GM18508 (cell line): Measurements from ENCODE around the gene FSTL1.
"Not testable (repeated sequence)": the region's sequence is repeated elsewhere in the genome, so short reads cannot be mapped to it uniquely, and the experiment has no call there.

Experiments used
- ATAC-seq: cut with Tn5 transposase; IDR thresholded peaks from one replicate; pipeline ENCODE4 v1.9.1; 2021; ENCODE audit warnings: moderate number of reproducible peaks; ENCODE audit not compliant: insufficient read depth, unreplicated experiment

FSTL1 gene

GRCh38 chr3:120420360-120420759, 30.4 kb downstream of the FSTL1 start:
- no peak for ATAC-seq

GRCh38 chr3:120419797-120420196, 31.0 kb downstream of the FSTL1 start:
- no peak for ATAC-seq

- ATAC-seq = peak; percentile 52
Measured at GRCh38 chr3:120418866-120419490, 31.8 kb downstream of the FSTL1 start.

- no peak for ATAC-seq
Measured at GRCh38 chr3:120418446-120418845, 32.3 kb downstream of the FSTL1 start.

- peak; percentile 98 for ATAC-seq
Measured at GRCh38 chr3:120417272-120417911, 33.4 kb downstream of the FSTL1 start.

- ATAC-seq = peak; percentile 7
Measured at GRCh38 chr3:120416868-120417267, 33.9 kb downstream of the FSTL1 start.

- ATAC-seq = no peak
Measured at GRCh38 chr3:120415756-120416155, 35.0 kb downstream of the FSTL1 start.

- no peak for ATAC-seq
Measured at GRCh38 chr3:120410541-120410940, 40.3 kb downstream of the FSTL1 start.

- no peak for ATAC-seq
Measured at GRCh38 chr3:120410116-120410515, 40.7 kb downstream of the FSTL1 start.

GRCh38 chr3:120407508-120408287, 43.1 kb downstream of the FSTL1 start:
- ATAC-seq = no peak

GRCh38 chr3:120404876-120405275, 45.9 kb downstream of the FSTL1 start:
- ATAC-seq = no peak

- ATAC-seq = no peak
Measured at GRCh38 chr3:120402257-120402656, 48.5 kb downstream of the FSTL1 start.

- ATAC-seq = peak; percentile 93
Measured at GRCh38 chr3:120399372-120399771, 51.4 kb downstream of the FSTL1 start.

GRCh38 chr3:120396469-120396868, 54.3 kb downstream of the FSTL1 start:
- ATAC-seq = no peak

GRCh38 chr3:120394347-120394746, 56.4 kb downstream of the FSTL1 start:
- ATAC-seq = no peak

GRCh38 chr3:120393761-120394160, 57.0 kb downstream of the FSTL1 start:
- ATAC-seq = no peak

GRCh38 chr3:120393243-120393642, 57.5 kb downstream of the FSTL1 start:
- no peak for ATAC-seq

GRCh38 chr3:120382941-120383447, 67.8 kb downstream of the FSTL1 start:
- no peak for ATAC-seq

- no peak for ATAC-seq
Measured at GRCh38 chr3:120381503-120381902, 69.3 kb downstream of the FSTL1 start.

GRCh38 chr3:120377948-120378347, 72.8 kb downstream of the FSTL1 start:
- not testable (repeated sequence) for ATAC-seq

GRCh38 chr3:120370463-120370862, 80.3 kb downstream of the FSTL1 start:
- peak; percentile 63 for ATAC-seq
